Activated CD4-positive, alpha-beta T cell treated with anti-CD3 and anti-CD28 coated beads, Interleukin-2, amount 50 U/mL, for 48 hours (primary cell): ENCODE results near the gene PROSER1.
"Not testable (repeated sequence)": the region's sequence is repeated elsewhere in the genome, so short reads cannot be mapped to it uniquely, and the experiment has no call there.

Source experiments
- DNase-seq, 2 experiments: peaks; one replicate each; pipeline ENCODE4 v3.0.0-alpha.2; 2020

PROSER1 gene

DNA sequence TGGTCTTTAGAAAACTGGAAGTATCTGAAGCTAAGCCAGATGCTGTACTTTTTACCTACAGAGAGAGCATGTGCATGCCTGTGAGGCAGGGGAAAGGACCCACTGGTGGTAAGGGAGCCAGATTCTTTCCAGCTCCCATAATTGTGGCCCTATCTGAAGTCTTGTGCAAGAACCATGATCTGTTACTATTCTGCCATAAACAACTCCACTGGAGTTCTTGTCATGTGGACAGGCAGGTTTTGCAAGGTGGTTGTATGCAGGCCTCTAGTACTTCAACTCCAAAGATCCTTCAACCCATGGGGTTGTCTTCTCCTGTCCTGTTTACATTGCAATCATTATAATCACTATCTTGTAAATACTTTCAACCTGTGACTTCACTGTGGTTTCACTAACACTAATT is 14.1 kb downstream of the PROSER1 start:
- DNase-seq = no peak

DNA sequence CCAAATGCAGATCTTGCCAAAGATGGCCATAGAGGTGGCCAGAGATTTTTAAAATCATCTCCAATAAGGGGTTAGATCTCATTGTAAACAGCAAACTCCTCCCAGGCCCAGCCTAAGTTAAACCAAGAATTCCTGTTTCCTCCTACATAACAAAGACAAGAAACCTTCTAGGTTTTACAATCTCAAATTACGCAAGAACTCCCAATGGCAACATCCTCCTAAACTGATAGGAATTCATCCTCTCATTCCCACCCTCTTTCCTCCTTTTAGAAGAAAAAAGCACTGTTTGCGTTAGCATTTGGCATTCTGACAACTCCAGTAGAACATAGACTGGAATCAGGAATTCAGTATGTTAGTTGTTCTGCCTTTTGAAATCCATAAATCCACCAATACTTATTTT is 14.6 kb downstream of the PROSER1 start:
- DNase-seq = no peak

DNA sequence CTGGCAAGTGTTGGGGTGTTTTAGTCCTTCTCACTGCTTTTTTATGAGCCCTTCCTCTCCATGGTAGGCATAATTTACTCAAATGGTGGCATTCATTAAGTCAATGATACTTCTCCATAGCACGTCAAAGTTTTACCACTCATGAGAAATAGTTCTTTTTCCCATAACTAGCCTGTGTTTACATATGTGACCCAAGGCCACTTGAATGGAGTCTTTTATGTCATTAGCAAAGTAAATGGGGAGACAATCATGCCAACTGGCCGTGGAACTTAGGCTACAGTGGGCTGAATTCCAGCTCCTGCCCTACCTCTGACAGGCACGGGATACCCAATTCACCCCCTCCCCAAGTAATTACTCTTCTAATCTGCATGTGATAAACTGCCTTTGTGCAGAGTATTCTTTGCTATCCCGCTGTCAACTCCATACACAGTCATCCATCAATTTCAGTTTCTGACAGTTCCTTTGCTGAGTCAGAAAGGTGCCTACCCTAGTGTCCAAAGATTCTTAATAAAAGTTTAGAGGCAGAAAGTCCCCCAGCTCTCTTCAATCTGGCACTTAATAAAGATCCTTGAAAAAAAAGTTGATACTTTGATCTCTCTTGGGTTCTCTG is 16.9 kb downstream of the PROSER1 start:
- no peak for DNase-seq

- DNase-seq = no peak
Observed at GRCh38 chr13:39016787-39017186, 21.1 kb downstream of the PROSER1 start.

DNA sequence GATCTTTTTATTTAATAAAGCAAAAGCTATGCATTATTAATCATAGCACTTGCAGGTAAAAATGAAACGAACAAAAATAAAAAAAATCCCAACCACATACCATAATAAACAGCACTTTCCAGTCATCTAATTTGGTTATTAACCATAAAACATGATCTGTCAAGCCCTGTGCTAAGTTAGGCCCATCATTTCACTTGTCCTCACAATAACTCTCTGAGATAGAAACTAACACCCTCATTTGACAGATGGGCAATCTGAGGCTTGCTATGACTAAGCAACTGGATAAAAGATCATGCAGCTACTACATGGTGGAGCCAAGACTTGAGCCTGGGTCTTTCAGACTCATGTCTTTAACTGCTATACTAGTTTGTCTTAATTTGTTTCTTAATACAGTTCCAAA is 21.8 kb downstream of the PROSER1 start:
- DNase-seq = no peak

- DNase-seq = no peak
Observed at GRCh38 chr13:39013462-39013861, 24.4 kb downstream of the PROSER1 start.

DNA sequence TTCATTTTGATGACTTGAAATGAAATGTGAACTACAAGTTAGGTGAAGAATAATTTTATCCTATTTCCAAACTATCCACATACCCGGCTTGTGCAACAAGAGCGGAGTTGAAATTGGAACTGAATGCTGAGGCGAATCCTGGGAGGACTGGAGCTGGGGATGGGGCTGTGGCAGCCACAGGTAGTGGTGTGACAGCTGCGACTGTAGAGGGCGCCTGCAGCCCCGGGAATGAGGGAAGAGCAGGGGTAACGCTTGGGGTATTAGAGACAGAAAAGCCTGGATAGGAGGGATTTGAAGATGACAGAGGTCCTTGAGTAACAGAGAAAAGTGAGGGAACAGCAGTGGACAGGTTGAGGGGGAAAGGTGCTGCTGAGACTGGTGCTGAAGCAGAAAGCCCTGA is 25.3 kb downstream of the PROSER1 start:
- DNase-seq = no peak

- not testable (repeated sequence) for DNase-seq
Observed at GRCh38 chr13:39006371-39007111, 31.3 kb downstream of the PROSER1 start.

DNA sequence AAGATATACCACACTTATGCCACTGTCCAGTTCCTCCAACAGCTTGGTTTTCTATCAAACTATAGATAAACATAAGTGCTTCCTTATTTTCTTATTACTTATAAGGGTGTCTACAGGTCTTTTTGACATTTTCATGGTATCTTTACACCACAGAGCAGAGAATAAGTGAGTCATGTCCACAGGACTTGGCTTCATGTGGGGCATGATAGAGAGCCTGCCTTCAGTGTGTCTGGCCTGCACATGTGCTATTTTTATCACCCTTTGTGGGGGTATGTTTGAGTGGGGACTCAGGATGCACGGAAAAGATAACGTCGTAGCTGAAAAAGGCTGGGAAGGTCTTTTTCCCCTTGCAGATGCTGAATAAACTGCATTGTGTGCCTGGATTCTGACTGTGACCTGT is 39.1 kb downstream of the PROSER1 start:
- no peak for DNase-seq

DNA sequence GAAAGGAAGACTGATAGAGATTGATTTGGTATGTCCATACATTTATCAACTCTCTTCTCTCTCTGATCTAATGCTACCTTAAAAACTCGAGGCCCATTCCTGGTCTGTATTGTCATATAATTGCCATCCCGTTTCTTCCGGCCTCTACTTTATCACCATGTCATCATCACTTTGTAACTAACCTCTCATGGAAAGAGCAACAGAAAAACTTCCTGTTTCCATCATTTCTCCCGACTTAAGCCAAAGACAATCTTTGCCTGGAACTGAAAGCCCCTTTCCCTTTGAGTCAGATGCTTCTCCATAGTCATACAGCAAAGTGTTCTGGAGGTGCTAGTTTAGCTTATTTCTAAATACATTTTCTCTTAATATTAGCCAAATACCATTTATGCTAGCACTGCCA is 44.5 kb downstream of the PROSER1 start:
- DNase-seq = no peak

GRCh38 chr13:38990693-38991092 is 47.2 kb downstream of the PROSER1 start, which contains the start of gene STOML3:
TSS of gene STOML3 (minus strand) at chr13:38990831. CDS start at chr13:38990721, 110 bp downstream.
- no peak for DNase-seq

GRCh38 chr13:38981096-38981495 is 56.8 kb downstream of the PROSER1 start:
- no peak for DNase-seq

DNA sequence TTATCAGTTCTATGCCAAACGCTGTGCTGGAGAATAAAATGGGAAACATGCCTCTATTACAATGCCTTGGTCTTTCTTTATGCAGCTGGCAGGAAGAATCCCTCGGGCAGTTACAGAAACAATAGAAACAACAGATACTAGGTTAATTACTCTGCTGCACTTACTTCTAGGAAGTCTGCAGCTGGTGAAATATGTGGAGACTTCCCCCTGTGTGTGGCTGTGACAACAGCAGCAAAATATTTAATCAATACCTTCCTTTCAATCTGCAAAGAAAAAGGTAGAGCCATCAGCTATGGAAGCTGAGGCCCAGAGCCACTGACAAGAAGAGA is 57.2 kb downstream of the PROSER1 start:
- DNase-seq = no peak

DNA sequence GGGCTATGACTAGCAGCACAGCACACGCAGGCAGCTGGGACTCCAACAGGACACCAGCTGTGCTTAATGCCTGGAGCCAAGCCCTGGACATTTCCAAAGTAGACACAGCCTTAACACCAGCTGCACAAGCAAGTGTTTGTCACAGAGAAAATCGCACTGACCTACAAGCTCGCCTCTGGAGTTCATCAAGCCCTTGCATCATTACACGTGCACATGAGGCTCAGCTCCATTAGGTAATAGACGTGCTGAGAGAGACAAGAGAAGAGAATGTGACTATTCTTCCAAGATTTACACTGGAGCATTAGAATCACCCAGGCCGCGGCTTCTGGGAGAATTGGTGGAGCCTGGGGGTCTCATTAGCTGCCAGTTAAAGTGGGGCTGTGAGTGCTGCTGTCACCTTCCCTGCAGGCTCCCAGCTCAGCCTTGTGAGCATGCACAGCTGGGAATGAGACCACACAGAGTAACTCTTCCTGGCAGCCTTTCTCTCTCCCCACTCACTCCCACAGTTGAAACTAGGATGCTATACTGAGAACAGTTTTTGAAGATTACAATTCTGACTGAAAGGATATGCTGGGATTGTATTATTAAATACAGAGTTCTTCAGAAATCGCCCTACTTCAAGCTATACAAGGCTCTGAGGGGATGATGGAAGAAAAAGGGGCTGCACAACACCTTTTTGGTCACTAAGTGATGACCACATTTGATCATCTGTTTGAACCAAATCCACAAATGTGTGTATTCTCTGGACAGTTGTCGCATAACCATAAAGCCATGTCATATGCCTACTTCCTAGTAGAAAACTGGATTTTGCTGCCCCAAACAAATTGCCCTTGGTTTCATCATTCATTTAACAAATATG is 57.8 kb downstream of the PROSER1 start:
- no peak for DNase-seq

DNA sequence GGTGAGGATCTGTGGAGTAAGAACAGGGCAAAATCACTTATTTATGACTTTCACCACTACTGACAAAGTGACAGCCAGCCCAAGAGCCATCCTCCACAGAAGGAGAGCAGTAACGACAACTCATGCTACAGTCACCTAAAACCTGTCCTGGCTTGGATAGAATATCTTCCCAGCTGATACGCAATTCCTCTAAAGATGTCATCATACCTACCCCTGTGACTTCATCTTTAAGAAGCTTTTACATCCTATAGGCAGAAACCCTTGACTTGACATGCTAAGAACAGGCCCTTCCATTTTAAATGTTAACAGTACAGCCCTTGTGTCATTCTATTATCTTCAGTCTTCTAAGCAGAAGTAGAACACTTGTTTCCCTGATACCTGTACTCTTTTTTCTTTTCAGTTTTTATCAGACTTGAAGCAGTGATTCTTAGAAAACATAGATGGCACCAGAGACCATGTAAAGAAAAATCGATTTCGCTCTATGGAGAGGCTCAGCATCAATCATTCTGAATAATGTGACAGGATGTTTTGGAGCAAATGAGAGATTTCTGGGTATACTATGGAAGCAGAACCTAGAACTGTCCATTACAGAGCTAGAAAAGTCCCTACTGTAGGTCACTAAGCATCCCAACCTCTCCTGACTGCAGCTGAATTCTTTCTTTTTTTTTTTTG is 67.4 kb downstream of the PROSER1 start:
- DNase-seq = no peak

GRCh38 chr13:38969187-38969586 is 68.7 kb downstream of the PROSER1 start:
- no peak for DNase-seq

DNA sequence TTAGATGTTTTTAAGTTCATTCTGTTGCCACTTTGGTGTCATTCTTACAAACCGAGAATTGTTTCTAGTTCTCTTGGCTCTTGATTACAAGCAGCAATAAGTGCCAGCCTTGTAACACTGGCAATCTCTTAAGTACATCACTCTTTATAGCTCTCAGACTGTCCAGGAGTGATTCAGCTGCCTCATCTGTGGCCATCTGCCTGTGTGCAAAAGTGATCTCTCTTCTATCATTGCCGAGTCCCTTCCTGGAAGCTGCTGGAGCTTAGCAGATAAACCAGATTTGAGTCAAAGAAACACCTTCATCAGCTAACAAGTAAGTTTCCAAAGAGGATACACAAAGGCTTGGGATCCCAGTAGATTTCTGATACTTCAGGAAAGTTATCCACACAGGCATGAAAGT is 70.4 kb downstream of the PROSER1 start:
- DNase-seq = no peak

GRCh38 chr13:38965281-38965680 is 72.6 kb downstream of the PROSER1 start:
- DNase-seq = no peak

DNA sequence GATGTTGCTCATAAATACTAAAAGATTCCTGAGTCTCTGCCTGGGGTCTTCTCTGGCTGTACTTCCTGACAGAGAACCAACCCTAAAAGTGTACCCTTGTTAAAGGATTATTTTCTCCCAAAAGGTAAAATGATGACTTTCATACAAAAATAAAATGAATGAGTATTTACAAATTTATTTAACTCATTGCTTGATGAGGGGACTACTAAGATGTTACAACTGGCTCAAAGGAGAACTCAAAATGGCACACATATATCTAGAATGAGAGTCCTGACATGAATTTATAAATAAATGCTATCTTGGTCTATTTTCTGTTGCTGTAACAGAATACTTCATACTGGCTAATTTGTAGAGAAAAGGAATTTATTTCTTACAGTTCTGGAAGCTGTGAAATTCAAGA is 77.7 kb downstream of the PROSER1 start:
- no peak for DNase-seq
